SU-DHL-6 (cell line): ENCODE results near the gene SPOCK1.

Source experiments
- CTCF ChIP-seq: fragments of 200-600 bp; sonication (generic); IDR thresholded peaks from one replicate; pipeline ENCODE4 v1.5.1; 2017; ENCODE audit warnings: antibody characterized with exemption, mild to moderate bottlenecking, low read length, moderate library complexity; ENCODE audit not compliant: insufficient read depth, poor library complexity, severe bottlenecking
- EZH2phosphoT487 ChIP-seq: fragments of 200-600 bp; sonication (generic), shearing (Covaris generic); conservative IDR thresholded peaks from 2 replicates; pipeline ENCODE4 v1.6.1; 2018; ENCODE audit warnings: mild to moderate bottlenecking, antibody characterized with exemption, low read length, moderate library complexity, mixed read lengths

GRCh38 chr5:137401946-137402345 lies 97.2 kb downstream of the SPOCK1 start:
- TF ChIP-seq CTCF (no peak), EZH2phosphoT487 (no peak)
